ENCODE measurements around the gene NCAPD3. TPM values are rescaled to one million over a fixed set of nuclear protein-coding genes. Genes with fewer than 3 reads are reported as not detected.

NCAPD3 gene
- total and polyA plus RNA-seq, 9 of the 15 experiments (the other 6 are each of a cell fraction or from before 2014, with no cell fraction given): 23.6 to 80.6 (median 58.6) TPM

GRCh38 chr11:134246678-134247077, 22.9 kb upstream of the NCAPD3 start:
- Histone ChIP-seq H3K79me2 (ENCODE audit: control insufficient read depth, insufficient read depth, low read length) (peaks cover under 1% of the 10 kb centered on the region; the same call in 1 of the 3 replicates), H3K9me1 (ENCODE audit: control insufficient read depth, insufficient read depth, low read length) (no peaks in the 10 kb centered on the region), H3K9ac (ENCODE audit: insufficient read depth in 1 of 2, low read depth in 2 of 2, low read length in 2 of 2) (no peak overlapping the region), H3K36me3 (ENCODE audit: control insufficient read depth, insufficient read depth, low read length) (peaks cover 94% of the 10 kb centered on the region), H3K4me2 (ENCODE audit: insufficient read depth, low read length) (no peak overlapping the region), H3K4me3 (no peak overlapping the region), H3K9me3 (replicated peaks; ENCODE audit: control insufficient read depth, insufficient read depth, low read depth, low read length) (no peaks in the 10 kb centered on the region), H4K20me1 (replicated peaks; ENCODE audit: control insufficient read depth, insufficient read depth, low read length) (no peaks in the 10 kb centered on the region), H2AFZ (ENCODE audit: low read depth, low read length) (no peak overlapping the region), H3K27me3 (ENCODE audit: control insufficient read depth in 2 of 2, insufficient read depth in 2 of 2, low read length in 2 of 2) (no peaks in the 10 kb centered on the region), H3K27ac (ENCODE audit: extremely low read depth, low read depth, low read length) (no peak overlapping the region), H3K4me1 (replicated peaks in 1 of 2; ENCODE audit: control insufficient read depth in 2 of 2, insufficient read depth in 2 of 2, low read length in 2 of 2) (peaks cover 0 to 9% of the 10 kb centered on the region in 2 experiments; a peak in 1 of 5 replicates)
- 84% methylated on average over 4 of the region's 4 CpGs for WGBS (ENCODE audit: insufficient coverage, low coverage, missing lambda C conversion rate)
- no peak for DNase-seq (ENCODE audit: extremely low read depth in 1 of 4, low spot score in 3 of 4)
- BruUV-seq (replicated peaks): no TSS peak
- no peak for FAIRE-seq
- TF ChIP-seq SLC30A9 (CRISPR knock-in tag; IDR thresholded peaks at IDR 0.05) (no peak), CEBPG (CRISPR knock-in tag; IDR thresholded peaks at IDR 0.05) (no peak), CEBPG (tag; conservative IDR thresholded peaks at IDR 0.05 in 1 of 2, IDR thresholded peaks at IDR 0.05 in 1 of 2) (no peak), RBM15 (IDR thresholded peaks at IDR 0.05; ENCODE audit: insufficient read depth, low read length) (no peak), ESRRB (CRISPR knock-in tag; IDR thresholded peaks at IDR 0.05; ENCODE audit: borderline replicate concordance) (no peak), FOXJ3 (CRISPR knock-in tag; IDR thresholded peaks at IDR 0.05) (no peak), ZFP1 (CRISPR knock-in tag; IDR thresholded peaks at IDR 0.05) (no peak), NFYB (IDR thresholded peaks at IDR 0.05; ENCODE audit: extremely low read depth, insufficient read length) (no peak), U2AF2 (optimal IDR thresholded peaks at IDR 0.05; ENCODE audit: low read depth, low read length) (no peak), ZBTB2 (IDR thresholded peaks at IDR 0.05) (no peak), ARHGAP35 (IDR thresholded peaks at IDR 0.05; ENCODE audit: partially characterized antibody) (no peak), GTF2A2 (tag; IDR thresholded peaks at IDR 0.05) (no peak), TAL1 (IDR thresholded peaks at IDR 0.05) (no peak)
- in situ Hi-C loops (cut with MboI) (no loop called here), intact Hi-C loops (cut with micrococcal nuclease) (no loop called here)
- CTCF ChIA-PET (ENCODE audit: low intra/inter-chr PET ratio): no interaction called here
- POLR2A ChIA-PET: no interaction called here
- ATAC-seq: no peak
